Neural progenitor cell (in vitro differentiated cells): ENCODE data around the gene TMEM240. TPM values are rescaled to one million over a fixed set of nuclear protein-coding genes. Genes with fewer than 3 reads are reported as not detected.

ENCODE experiments used
- DNase-seq: peaks from one replicate; pipeline ENCODE4 v3.0.0-alpha.2; 2016; ENCODE audit warnings: low spot score
- H2AFZ ChIP-seq: fragments of 200-600 bp; sonication (generic); replicated peaks from 2 replicates; pipeline ENCODE4 v1.6.1; 2016; ENCODE audit warnings: antibody characterized with exemption
- H3F3A ChIP-seq: fragments of 200-600 bp; sonication (generic); 2 replicates; pipeline ENCODE4 v1.6.1; 2016; ENCODE audit warnings: antibody characterized with exemption, low read depth
- H3K27ac ChIP-seq: fragments of 200-600 bp; sonication (generic); 2 replicates; pipeline ENCODE4 v1.5.1; 2016; ENCODE audit warnings: mild to moderate bottlenecking
- H3K27me3 ChIP-seq: fragments of 200-600 bp; sonication (generic); 2 replicates; pipeline ENCODE4 v1.6.1; 2016; ENCODE audit warnings: mild to moderate bottlenecking, moderate library complexity
- H3K36me3 ChIP-seq: fragments of 200-600 bp; sonication (generic); 2 replicates; pipeline ENCODE4 v1.5.1; 2016
- H3K4me1 ChIP-seq: fragments of 200-600 bp; sonication (generic); 2 replicates; pipeline ENCODE4 v1.6.1; 2016; ENCODE audit warnings: mixed run types
- H3K4me2 ChIP-seq: fragments of 200-600 bp; sonication (generic); 2 replicates; pipeline ENCODE4 v1.6.1; 2016
- H3K4me3 ChIP-seq: fragments of 200-600 bp; sonication (generic); 2 replicates; pipeline ENCODE4 v1.5.1; 2016
- H3K79me2 ChIP-seq: fragments of 200-600 bp; sonication (generic); 2 replicates; pipeline ENCODE4 v1.6.1; 2016; ENCODE audit warnings: low read depth
- H3K9ac ChIP-seq: fragments of 200-600 bp; sonication (generic); 2 replicates; pipeline ENCODE4 v1.6.1; 2016
- H3K9me3 ChIP-seq: fragments of 200-600 bp; sonication (generic); 2 replicates; pipeline ENCODE4 v1.5.1; 2016; ENCODE audit warnings: low read depth
- H4K20me1 ChIP-seq: fragments of 200-600 bp; sonication (generic); 2 replicates; pipeline ENCODE4 v1.6.1; 2016; ENCODE audit warnings: low read depth
- H3K27ac Mint-ChIP-seq: 3 replicates; pipeline ENCODE4 v1.8.0; 2021; ENCODE audit warnings: mixed read lengths
- H3K27me3 Mint-ChIP-seq: 2 replicates; pipeline ENCODE4 v1.8.0; 2022; ENCODE audit warnings: low read depth, mild to moderate bottlenecking, inconsistent platforms, moderate library complexity, mixed read lengths; ENCODE audit not compliant: insufficient read depth
- H3K36me3 Mint-ChIP-seq: 3 replicates; pipeline ENCODE4 v1.8.0; 2021; ENCODE audit warnings: mixed read lengths
- H3K4me1 Mint-ChIP-seq: 3 replicates; pipeline ENCODE4 v1.8.0; 2021; ENCODE audit warnings: mixed read lengths
- H3K4me3 Mint-ChIP-seq: 3 replicates; pipeline ENCODE4 v1.8.0; 2021; ENCODE audit warnings: mild to moderate bottlenecking, moderate library complexity, mixed read lengths
- H3K9me3 Mint-ChIP-seq: 3 replicates; pipeline ENCODE4 v1.8.0; 2020; ENCODE audit warnings: mixed read lengths
- EZH2 ChIP-seq: fragments of 200-600 bp; sonication (generic); IDR thresholded peaks from 2 replicates; pipeline ENCODE4 v1.6.1; 2017; ENCODE audit warnings: antibody characterized with exemption, mild to moderate bottlenecking, moderate library complexity
- EZH2phosphoT487 ChIP-seq: fragments of 200-600 bp; sonication (generic); IDR thresholded peaks from 2 replicates; pipeline ENCODE4 v1.6.1; 2017; ENCODE audit warnings: antibody characterized with exemption
- total RNA-seq: library from RNA; depleted of rRNA; stranded (reverse); fragments of >200 nt; gene quantifications from 2 replicates; pipeline ENCODE4 v1.2.3, GENCODE V29; 2015; ENCODE audit warnings: low replicate concordance
- TF ChIP-seq, protein P1 (sequence below): fragments of 200-600 bp; sonication (generic); IDR thresholded peaks from 2 replicates; pipeline ENCODE4 v1.5.1; 2017; ENCODE audit warnings: antibody characterized with exemption, mild to moderate bottlenecking

TMEM240 gene
- total RNA-seq, 1 donor from 2014 or later, result 8.0 TPM

DNA sequence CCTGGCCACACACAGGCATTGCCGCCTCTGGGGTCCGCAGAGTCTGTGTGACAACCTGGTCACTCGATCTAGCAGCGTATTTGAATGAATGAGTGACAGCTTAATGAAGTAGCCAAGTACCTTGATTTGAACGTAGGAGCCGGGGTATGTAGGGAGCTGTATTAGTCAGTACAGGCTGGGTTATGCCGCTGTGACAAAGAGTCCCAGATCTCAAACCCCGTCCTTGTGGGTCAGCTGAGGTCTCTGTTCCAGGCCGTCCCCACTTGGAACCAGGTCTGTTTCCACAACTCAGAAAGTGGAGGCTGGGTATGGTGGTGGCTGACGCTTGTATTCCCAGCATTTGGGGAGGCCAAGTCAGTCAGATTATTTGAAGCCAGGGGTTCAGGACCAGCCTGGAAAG lies 48.8 kb downstream of the TMEM240 start:
- no peak overlapping the region for H3K27ac ChIP-seq
- DNase-seq, result no peak
- Mint-ChIP-seq H3K9me3 (peaks cover 15% of the 10 kb centered on the region), H3K27me3 (no peaks in the 10 kb centered on the region), H3K4me1 (no peaks in the 10 kb centered on the region), H3K27ac (no peak overlapping the region), H3K36me3 (peaks cover 27% of the 10 kb centered on the region), H3K4me3 (no peak overlapping the region)
- no peaks in the 10 kb centered on the region for H3K9me3 ChIP-seq
- H3K9ac ChIP-seq, result no peak overlapping the region
- H3K4me3 ChIP-seq, result no peak overlapping the region
- no peaks in the 10 kb centered on the region for H4K20me1 ChIP-seq
- H3K4me2 ChIP-seq, result no peak overlapping the region
- H3K27me3 ChIP-seq, result no peaks in the 10 kb centered on the region
- H3K79me2 ChIP-seq, result no peaks in the 10 kb centered on the region
- no peaks in the 10 kb centered on the region for H3F3A ChIP-seq
- TF ChIP-seq EZH2 (no peak), EZH2phosphoT487 (no peak)
- TF ChIP-seq, protein P1, sequence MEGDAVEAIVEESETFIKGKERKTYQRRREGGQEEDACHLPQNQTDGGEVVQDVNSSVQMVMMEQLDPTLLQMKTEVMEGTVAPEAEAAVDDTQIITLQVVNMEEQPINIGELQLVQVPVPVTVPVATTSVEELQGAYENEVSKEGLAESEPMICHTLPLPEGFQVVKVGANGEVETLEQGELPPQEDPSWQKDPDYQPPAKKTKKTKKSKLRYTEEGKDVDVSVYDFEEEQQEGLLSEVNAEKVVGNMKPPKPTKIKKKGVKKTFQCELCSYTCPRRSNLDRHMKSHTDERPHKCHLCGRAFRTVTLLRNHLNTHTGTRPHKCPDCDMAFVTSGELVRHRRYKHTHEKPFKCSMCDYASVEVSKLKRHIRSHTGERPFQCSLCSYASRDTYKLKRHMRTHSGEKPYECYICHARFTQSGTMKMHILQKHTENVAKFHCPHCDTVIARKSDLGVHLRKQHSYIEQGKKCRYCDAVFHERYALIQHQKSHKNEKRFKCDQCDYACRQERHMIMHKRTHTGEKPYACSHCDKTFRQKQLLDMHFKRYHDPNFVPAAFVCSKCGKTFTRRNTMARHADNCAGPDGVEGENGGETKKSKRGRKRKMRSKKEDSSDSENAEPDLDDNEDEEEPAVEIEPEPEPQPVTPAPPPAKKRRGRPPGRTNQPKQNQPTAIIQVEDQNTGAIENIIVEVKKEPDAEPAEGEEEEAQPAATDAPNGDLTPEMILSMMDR, result no peak
- no peak overlapping the region for H2AFZ ChIP-seq
- H3K4me1 ChIP-seq, result no peaks in the 10 kb centered on the region
- no peaks in the 10 kb centered on the region for H3K36me3 ChIP-seq

DNA sequence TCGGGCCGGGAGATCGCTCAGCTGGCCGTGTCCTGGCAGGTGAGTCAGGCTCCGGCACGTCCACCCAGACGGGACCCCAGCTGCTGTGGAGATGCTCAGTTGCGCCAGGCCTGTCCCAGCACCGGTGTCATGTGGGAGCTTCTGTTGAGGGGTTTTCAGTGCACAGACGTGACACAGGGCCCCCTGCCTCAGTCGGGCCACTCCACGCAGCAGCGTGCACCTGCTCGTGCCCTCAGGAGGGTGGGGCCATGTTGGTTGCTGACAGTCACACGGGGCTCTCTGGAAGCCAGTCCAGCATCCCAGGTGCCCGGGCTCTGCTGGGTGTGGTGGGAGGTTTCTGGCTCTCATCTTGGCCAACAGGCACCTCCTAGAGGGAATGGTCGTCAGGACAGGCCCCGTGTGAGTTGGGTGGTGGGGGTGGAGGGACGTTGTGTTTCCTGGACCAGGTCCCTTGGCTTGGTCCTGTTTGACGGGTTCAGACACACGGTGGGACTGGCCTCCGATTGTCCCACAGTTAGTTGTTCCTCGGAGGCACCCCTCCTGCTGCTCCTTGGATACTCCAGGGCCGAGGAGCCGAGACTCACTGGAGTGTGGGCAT lies 49.7 kb downstream of the TMEM240 start:
- no peak for DNase-seq
- Mint-ChIP-seq H3K4me1 (no peaks in the 10 kb centered on the region), H3K4me3 (no peak overlapping the region), H3K9me3 (peaks cover 15% of the 10 kb centered on the region), H3K27ac (no peak overlapping the region), H3K36me3 (peaks cover 27% of the 10 kb centered on the region), H3K27me3 (no peaks in the 10 kb centered on the region)
- Histone ChIP-seq H3K9me3 (no peaks in the 10 kb centered on the region), H3K79me2 (no peaks in the 10 kb centered on the region), H4K20me1 (no peaks in the 10 kb centered on the region), H3K4me1 (no peaks in the 10 kb centered on the region), H3K27ac (no peak overlapping the region), H3F3A (no peaks in the 10 kb centered on the region), H2AFZ (no peak overlapping the region), H3K4me3 (no peak overlapping the region), H3K27me3 (no peaks in the 10 kb centered on the region), H3K9ac (no peak overlapping the region), H3K4me2 (no peak overlapping the region), H3K36me3 (no peaks in the 10 kb centered on the region)
- TF ChIP-seq EZH2 (no peak), EZH2phosphoT487 (no peak)
- TF ChIP-seq, protein P1, result no peak

DNA sequence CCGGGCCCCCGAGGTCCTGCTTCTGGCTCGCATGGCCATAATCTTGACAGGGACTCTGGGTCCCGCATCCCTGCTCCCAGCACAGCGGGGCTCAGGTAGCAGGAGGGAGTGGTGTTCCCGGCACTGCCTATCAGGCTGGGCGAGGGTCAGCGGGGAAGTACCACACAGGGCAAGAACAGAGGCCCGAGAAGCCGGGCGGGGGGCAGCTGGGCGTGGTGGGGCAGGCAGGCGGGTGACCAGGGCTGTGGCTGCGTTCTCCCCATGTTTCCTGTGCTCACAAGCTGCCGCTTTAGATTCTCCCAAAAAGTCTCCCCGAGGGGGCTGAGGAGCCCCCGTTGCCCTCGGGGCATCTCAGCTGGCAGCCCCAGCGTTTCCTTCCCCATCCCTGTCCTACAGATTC lies 50.6 kb downstream of the TMEM240 start:
- Histone ChIP-seq H3K4me2 (no peak overlapping the region), H3K4me3 (no peak overlapping the region), H3K4me1 (no peaks in the 10 kb centered on the region), H2AFZ (no peak overlapping the region), H3K27ac (no peak overlapping the region), H4K20me1 (no peaks in the 10 kb centered on the region), H3K9ac (no peak overlapping the region), H3K9me3 (no peaks in the 10 kb centered on the region), H3K36me3 (no peaks in the 10 kb centered on the region), H3K79me2 (no peaks in the 10 kb centered on the region), H3F3A (no peaks in the 10 kb centered on the region), H3K27me3 (no peaks in the 10 kb centered on the region)
- Mint-ChIP-seq H3K4me3 (no peak overlapping the region), H3K4me1 (no peaks in the 10 kb centered on the region), H3K36me3 (peaks cover 27% of the 10 kb centered on the region), H3K27me3 (no peaks in the 10 kb centered on the region), H3K9me3 (peaks cover 15% of the 10 kb centered on the region), H3K27ac (no peak overlapping the region)
- TF ChIP-seq EZH2phosphoT487, result no peak
- TF ChIP-seq, protein P1, result no peak
- no peak for DNase-seq
